ENCODE results near the gene ENOX1.

GRCh38 chr13:43285933-43286597, 500.7 kb downstream of the ENOX1 start:
- no peak for TF ChIP-seq CTCF (optimal IDR thresholded peaks at IDR 0.05 in 1 of 3, IDR thresholded peaks at IDR 0.05 in 1 of 3, conservative IDR thresholded peaks at IDR 0.05 in 1 of 3; ENCODE audit: extremely low read depth in 1 of 3, insufficient read depth in 2 of 3, low read length in 3 of 3)
- no peak for TF ChIP-seq EZH2 (IDR thresholded peaks at IDR 0.05; ENCODE audit: low read length)

Data from keratinocyte (primary cell).